Measurements from ENCODE around the gene OR52E5.

OR52E5 gene

DNA sequence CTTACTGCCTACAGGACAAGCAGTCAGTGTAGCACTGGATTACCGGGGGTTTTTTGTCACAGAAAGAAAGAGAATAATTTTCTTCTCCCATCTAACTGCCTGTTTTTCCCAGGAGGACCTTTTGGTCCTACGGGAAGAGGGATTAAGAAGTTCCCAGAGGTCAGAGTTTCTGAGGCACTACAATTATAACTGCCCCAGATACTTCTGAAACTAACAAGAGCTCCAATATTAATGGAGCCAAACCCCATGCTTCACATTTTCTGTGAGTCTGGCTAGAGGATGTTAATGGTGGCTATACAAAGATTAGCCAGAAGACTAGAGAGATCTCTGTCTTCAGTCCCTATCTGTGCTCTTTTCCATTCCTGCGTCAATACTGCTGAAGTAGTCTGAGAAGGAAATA lies 48.9 kb downstream of the OR52E5 start, which contains the start of gene OR56A3:
Gene OR56A3 (plus strand): TSS at position 301 of the 400 bp plus-strand sequence. CDS start 5,096 bp downstream, outside the sequence.
- TF ChIP-seq EZH2phosphoT487 (IDR thresholded peaks at IDR 0.05; ENCODE audit: borderline replicate concordance): no peak
- TF ChIP-seq, protein P1, sequence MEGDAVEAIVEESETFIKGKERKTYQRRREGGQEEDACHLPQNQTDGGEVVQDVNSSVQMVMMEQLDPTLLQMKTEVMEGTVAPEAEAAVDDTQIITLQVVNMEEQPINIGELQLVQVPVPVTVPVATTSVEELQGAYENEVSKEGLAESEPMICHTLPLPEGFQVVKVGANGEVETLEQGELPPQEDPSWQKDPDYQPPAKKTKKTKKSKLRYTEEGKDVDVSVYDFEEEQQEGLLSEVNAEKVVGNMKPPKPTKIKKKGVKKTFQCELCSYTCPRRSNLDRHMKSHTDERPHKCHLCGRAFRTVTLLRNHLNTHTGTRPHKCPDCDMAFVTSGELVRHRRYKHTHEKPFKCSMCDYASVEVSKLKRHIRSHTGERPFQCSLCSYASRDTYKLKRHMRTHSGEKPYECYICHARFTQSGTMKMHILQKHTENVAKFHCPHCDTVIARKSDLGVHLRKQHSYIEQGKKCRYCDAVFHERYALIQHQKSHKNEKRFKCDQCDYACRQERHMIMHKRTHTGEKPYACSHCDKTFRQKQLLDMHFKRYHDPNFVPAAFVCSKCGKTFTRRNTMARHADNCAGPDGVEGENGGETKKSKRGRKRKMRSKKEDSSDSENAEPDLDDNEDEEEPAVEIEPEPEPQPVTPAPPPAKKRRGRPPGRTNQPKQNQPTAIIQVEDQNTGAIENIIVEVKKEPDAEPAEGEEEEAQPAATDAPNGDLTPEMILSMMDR (conservative IDR thresholded peaks at IDR 0.05; ENCODE audit: low read length): no peak

More for the DNA sequence above, 48.9 kb downstream of the OR52E5 start, which contains the start of gene OR56A3:
- H3K4me2 ChIP-seq (ENCODE audit: low read depth, low read length, poor library complexity, severe bottlenecking): no peak within 1 kb of the TSS
- no peaks in the 10 kb centered on the region for H3K9me2 ChIP-seq (replicated peaks; ENCODE audit: low read depth, low read length)
- H3K79me2 ChIP-seq (ENCODE audit: insufficient read depth, low read length): no peaks in the 10 kb centered on the region
- no peak within 1 kb of the TSS for H3K9ac ChIP-seq (ENCODE audit: low read depth, low read length, poor library complexity, severe bottlenecking)
- no peaks in the 10 kb centered on the region for H3F3A ChIP-seq (ENCODE audit: low read depth)
- H3K4me1 ChIP-seq (ENCODE audit: insufficient read depth, low read length, poor library complexity, severe bottlenecking): no peaks in the 10 kb centered on the region
- H4K20me1 ChIP-seq (ENCODE audit: insufficient read depth, low read length, poor library complexity, severe bottlenecking): no peaks in the 10 kb centered on the region
- no peak within 1 kb of the TSS for H2AFZ ChIP-seq (ENCODE audit: low read length)
- H3K36me3 ChIP-seq (ENCODE audit: insufficient read depth, low read length): no peaks in the 10 kb centered on the region
- no peak within 1 kb of the TSS for H3K4me3 ChIP-seq (ENCODE audit: low read length, poor library complexity, severe bottlenecking)
- no peaks in the 10 kb centered on the region for H3K9me3 ChIP-seq (ENCODE audit: insufficient read depth, low read depth, low read length)
- H3K27me3 ChIP-seq (ENCODE audit: insufficient read depth, low read length, poor library complexity, severe bottlenecking): no peaks in the 10 kb centered on the region

Measured in Loucy (cell line).